ENCODE data around the gene LIME1. TPM values are rescaled to one million over a fixed set of nuclear protein-coding genes. Genes with fewer than 3 reads are reported as not detected.
"Not testable (repeated sequence)": the region's sequence is repeated elsewhere in the genome, so short reads cannot be mapped to it uniquely, and the experiment has no call there.

LIME1 gene
- total RNA-seq, 1 experiment from 2014 or later: 13.5 TPM

GRCh38 chr20:63730189-63730733 lies 6.2 kb upstream of the LIME1 start:
- H3K79me2 ChIP-seq (ENCODE audit: insufficient read depth, low read length); H4K20me1 ChIP-seq (ENCODE audit: control insufficient read depth, insufficient read depth, insufficient read length); H2BK5ac ChIP-seq (ENCODE audit: insufficient read length, low read length); H3K27ac ChIP-seq (ENCODE audit: insufficient read length, low read depth, low read length); H3K4ac ChIP-seq (ENCODE audit: low read depth, low read length); H3K4me3 Mint-ChIP-seq; H3T11ph ChIP-seq (ENCODE audit: low read length); H3K4me1 ChIP-seq (ENCODE audit: insufficient read depth, low read length); H3K14ac ChIP-seq (ENCODE audit: insufficient read depth, low read length); H2BK12ac ChIP-seq (ENCODE audit: insufficient read length, low read depth, low read length); H3K18ac ChIP-seq (ENCODE audit: insufficient read length, low read depth, low read length); H2BK120ac ChIP-seq (ENCODE audit: low read depth, low read length, poor library complexity, severe bottlenecking); H3K27me3 Mint-ChIP-seq (ENCODE audit: low read depth); H3K23ac ChIP-seq (ENCODE audit: insufficient read length, low read depth, low read length); H2BK15ac ChIP-seq (ENCODE audit: low read depth, low read length); H3K4me2 ChIP-seq (ENCODE audit: insufficient read depth, insufficient read length, low read length); H3K23me2 ChIP-seq (ENCODE audit: insufficient read length, low read depth, low read length, poor library complexity, severe bottlenecking); H4K8ac ChIP-seq (replicated peaks; ENCODE audit: insufficient read length, low read depth, low read length); H2AFZ ChIP-seq (ENCODE audit: low read length); H3K9me3 Mint-ChIP-seq; H4K91ac ChIP-seq (ENCODE audit: insufficient read length, low read depth, low read length); H3K9ac ChIP-seq (ENCODE audit: extremely low read depth, insufficient read length, low read length); H3K27me3 ChIP-seq (ENCODE audit: insufficient read depth, low read length); H3K56ac ChIP-seq (ENCODE audit: insufficient read length, low read depth, low read length); DNase-seq; H2BK20ac ChIP-seq (ENCODE audit: low read depth, low read length, poor library complexity, severe bottlenecking); H3K79me1 ChIP-seq (ENCODE audit: insufficient read depth, low read depth, low read length, poor library complexity, severe bottlenecking); H3K4me1 Mint-ChIP-seq; H2AK5ac ChIP-seq (ENCODE audit: insufficient read length, low read length); H3K9me3 ChIP-seq (ENCODE audit: control insufficient read depth, low read depth, low read length); H4K5ac ChIP-seq (ENCODE audit: insufficient read length, low read depth, low read length): not testable (repeated sequence)
- Mint-ChIP-seq H3K36me3 (ENCODE audit: insufficient read depth in 1 of 3, low read depth in 3 of 3) (peaks cover 14 to 38% (median 27%) of the 10 kb centered on the region in 3 experiments), H3K27ac (peak overlapping the region in 1 of 3 experiments; percentile 96; a peak in 1 of 7 replicates)
- WGBS (ENCODE audit: extremely low coverage, insufficient read length, low lambda C conversion rate): no CpG with 5 or more reads among the region's 18 CpGs
